Muscle of arm (tissue), 12 donors: ENCODE measurements around the gene HOXD8. TPM values are rescaled to one million over a fixed set of nuclear protein-coding genes. Genes with fewer than 3 reads are reported as not detected.

Experiments
- DNase-seq: peaks from one replicate; pipeline ENCODE4 v3.0.0-alpha.2; 2013
- polyA plus RNA-seq, 12 donors: library from polyadenylated mRNA; unstranded; fragments of 120-200 nt; gene quantifications; one replicate each; pipeline ENCODE4 v1.2.1, GENCODE V29; 2013; ENCODE audit not compliant: insufficient read length in 12 of 12

The HOXD8 gene
- polyA plus RNA-seq, 12 donors: 27.3 to 47.7 (median 42.5) TPM; not detected in 1

- DNase-seq: no peak
Measured at GRCh38 chr2:176114120-176114929, 15.2 kb upstream of the HOXD8 start.

- no peak for DNase-seq
Measured at GRCh38 chr2:176114930-176115625, 14.4 kb upstream of the HOXD8 start.

DNA sequence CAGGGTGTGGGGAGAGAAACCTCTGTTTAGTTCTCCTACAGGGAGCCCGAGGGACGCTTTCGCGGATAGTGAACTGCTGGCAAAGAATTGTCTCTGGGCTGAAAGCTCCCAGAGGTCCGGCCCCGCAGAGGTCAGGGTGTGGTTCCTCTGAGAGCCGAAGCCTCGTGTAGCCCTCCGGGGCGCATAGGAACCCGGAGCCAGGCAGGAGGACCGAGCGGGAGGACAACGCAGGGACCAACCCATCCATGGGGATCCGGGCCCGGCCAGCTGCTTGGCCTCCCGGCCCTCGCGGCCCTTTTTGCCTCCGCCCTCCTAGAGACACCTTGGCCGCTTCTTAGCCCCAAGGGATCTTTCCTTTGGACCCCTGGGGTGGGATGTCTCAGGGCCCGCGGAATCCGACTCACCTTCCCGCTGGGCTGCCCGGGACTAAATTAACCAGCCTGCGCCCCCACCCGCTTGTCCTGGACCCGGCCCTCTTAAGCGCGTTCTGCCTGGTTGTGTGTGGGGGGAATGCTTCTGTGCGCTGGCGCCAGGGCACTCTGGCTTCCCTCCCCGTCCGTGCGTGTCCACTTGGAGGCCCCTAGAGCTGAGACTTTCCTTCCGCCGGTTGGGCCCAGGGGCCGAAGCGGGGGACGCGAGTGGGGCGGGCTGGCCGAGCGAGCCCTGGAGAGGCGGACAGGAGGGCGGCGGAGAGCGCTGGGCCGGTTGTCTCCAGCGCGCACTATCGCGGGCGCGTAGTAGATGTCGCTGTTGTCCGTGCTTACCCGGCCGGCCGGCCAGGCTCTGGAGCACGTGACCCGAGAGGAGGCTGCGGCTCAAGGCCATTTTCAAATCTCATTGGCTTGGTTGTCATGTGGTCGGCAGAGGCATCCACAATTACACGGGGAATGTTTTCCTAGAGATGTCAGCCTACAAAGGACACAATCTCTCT is 13.4 kb upstream of the HOXD8 start, which contains the start of gene HOXD10:
Gene HOXD10, plus strand, starts transcription at position 896 of the 931 bp plus-strand sequence. CDS start 56 bp downstream, outside the sequence.
- DNase-seq: peak; percentile 86

GRCh38 chr2:176117162-176117822 is 12.2 kb upstream of the HOXD8 start:
- DNase-seq: no peak

DNA sequence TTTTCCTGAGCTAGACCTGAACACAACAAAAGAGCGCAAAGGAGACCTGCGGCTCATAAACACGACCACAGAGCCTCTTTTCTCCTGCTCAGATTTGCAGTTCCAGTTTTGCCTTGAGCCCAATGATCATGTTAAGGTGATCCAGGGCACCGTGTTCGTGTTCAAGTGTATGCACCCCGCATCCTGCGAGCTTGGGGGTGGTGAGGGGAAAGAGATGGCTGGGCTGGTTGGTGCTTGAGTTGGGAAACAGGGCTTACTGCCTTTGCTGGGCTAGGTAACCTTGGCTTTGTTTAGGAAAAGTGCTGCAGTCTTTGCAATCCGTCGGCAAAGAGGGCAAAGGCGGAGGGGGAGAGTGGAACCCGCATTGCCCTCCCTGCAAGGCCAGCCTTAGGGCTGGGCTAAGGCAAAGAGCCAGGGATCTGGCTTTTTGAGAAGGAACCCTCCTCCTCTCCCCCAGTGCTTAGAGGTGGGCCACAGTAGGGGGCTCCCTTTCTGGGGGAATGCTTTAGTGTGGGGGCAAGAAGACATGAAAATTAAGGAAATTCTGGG is 11.6 kb upstream of the HOXD8 start:
- no peak for DNase-seq

DNA sequence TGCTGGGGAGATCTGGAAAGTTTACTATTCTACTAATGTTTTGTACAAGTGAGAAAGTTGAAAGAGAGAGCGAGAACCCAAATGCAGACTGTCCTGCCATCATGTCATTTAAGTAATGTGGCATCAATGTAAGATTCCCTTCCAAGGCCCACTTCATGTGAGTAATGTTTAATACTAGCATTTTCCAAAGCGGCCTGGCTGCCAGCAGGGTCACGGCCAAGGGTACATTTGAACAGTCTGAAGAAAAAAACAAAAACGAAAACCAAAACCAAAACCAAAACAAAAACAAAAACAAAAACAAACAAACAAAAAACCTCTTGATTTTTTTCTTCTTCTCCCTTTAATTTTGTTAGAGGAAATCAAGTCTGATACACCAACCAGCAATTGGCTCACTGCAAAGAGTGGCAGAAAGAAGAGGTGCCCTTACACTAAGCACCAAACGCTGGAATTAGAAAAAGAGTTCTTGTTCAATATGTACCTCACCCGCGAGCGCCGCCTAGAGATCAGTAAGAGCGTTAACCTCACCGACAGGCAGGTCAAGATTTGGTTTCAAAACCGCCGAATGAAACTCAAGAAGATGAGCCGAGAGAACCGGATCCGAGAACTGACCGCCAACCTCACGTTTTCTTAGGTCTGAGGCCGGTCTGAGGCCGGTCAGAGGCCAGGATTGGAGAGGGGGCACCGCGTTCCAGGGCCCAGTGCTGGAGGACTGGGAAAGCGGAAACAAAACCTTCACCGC is 10.7 kb upstream of the HOXD8 start:
- DNase-seq: no peak

- no peak for DNase-seq
Measured at GRCh38 chr2:176120364-176121189, 8.9 kb upstream of the HOXD8 start.

GRCh38 chr2:176121190-176122051 is 8.1 kb upstream of the HOXD8 start:
- no peak for DNase-seq

GRCh38 chr2:176122052-176122682 is 7.3 kb upstream of the HOXD8 start:
- no peak for DNase-seq

- peak; percentile 84 for DNase-seq
Measured at GRCh38 chr2:176122683-176123410, 6.7 kb upstream of the HOXD8 start, which contains the start of gene HOXD9. HOXD9 (plus strand) TSS chr2:176122719; CDS start chr2:176122769, 50 bp downstream.

- DNase-seq: no peak
Measured at GRCh38 chr2:176123411-176124109, 5.9 kb upstream of the HOXD8 start.

- no peak for DNase-seq
Measured at GRCh38 chr2:176124110-176124946, 5.2 kb upstream of the HOXD8 start.

DNA sequence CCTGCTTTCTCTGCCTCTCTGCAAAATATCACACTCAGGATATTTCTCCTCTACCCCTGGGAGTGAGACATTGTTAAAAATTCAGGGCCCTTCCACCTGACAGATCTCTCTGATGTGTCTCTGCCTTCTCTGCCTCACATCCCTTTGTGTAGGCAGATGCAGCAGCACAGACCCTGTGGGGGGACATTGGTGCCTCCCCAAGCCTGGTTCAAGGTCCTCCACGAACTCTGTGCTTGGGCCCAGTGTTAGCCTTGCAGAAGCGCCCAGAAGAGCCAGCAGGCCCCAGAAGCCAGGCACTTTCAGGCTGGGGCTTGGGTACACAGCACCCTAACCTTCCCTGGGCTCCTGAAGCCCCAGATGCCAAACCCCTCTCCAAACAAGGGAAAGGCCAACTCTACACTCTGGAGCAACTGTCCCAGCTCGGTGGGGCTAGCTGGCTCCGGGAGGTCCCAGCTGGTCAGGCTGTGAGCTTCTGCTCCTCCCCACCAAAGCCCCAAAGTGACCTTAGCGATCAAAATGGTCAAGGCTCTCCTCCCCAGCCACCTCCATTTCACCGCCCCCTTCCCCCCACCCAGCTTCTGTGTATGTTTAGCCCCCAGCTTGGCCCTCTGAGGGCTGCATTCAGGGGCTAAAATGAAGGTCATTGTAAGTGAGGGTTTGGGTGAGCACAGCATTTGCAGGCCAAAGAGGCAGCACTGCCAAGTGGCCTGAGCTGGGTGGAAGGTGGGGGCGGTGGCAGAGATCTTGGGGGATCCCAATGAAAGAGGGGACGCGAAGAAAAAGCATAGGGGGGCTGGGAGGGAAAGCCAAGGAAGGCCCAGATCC is 4.3 kb upstream of the HOXD8 start:
- DNase-seq: no peak

DNA sequence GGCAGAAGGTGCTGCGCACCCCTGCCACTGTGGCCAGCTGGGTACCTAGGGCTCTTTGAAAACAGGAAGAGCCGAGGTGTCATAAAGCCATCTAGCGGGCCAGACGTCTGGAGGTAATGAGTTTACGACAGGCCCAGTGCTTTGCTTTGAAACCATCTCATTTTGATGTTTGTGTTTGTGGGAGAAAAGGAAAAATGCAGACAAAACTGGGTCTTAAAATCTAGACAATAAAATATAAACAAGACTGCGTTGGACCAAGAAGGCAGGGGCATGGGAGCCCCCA is 3.8 kb upstream of the HOXD8 start:
- no peak for DNase-seq
